WTC11 (cell line): ENCODE measurements around the gene SOAT1. TPM values are rescaled to one million over a fixed set of nuclear protein-coding genes. Genes with fewer than 3 reads are reported as not detected.

Experiments
- ATAC-seq: fragments of 200-7000 bp; cut with Tn5 transposase; 2 replicates; pipeline ENCODE4 v1.10.0; 2021; ENCODE audit warnings: mild to moderate bottlenecking, moderate library complexity
- CTCF ChIA-PET: fragments of 300-600 bp; sonication (Branson Sonifier 250); formaldehyde crosslinking; loops from one replicate; lab custom pipeline; 2021; ENCODE audit warnings: antibody characterized with exemption; lab: Charles Lee
- POLR2A ChIA-PET: fragments of 350-600 bp; sonication (Branson Sonifier 250); formaldehyde crosslinking; loops from one replicate; lab custom pipeline; 2021; ENCODE audit warnings: antibody characterized with exemption; lab: Charles Lee
- DNase-seq: peaks from one replicate; pipeline ENCODE4 v3.0.0; 2021; ENCODE audit warnings: low spot score
- H3K27ac Mint-ChIP-seq: 2 replicates; pipeline ENCODE4 v1.8.0; 2021; ENCODE audit warnings: mixed read lengths
- H3K27me3 Mint-ChIP-seq: 2 replicates; pipeline ENCODE4 v1.8.0; 2021; ENCODE audit warnings: low read depth, mild to moderate bottlenecking, moderate library complexity, mixed read lengths
- H3K36me3 Mint-ChIP-seq: 2 replicates; pipeline ENCODE4 v1.8.0; 2021; ENCODE audit warnings: mixed read lengths
- H3K4me1 Mint-ChIP-seq: 2 replicates; pipeline ENCODE4 v1.8.0; 2022; ENCODE audit warnings: mixed read lengths
- H3K4me3 Mint-ChIP-seq: 2 replicates; pipeline ENCODE4 v1.8.0; 2021; ENCODE audit warnings: mild to moderate bottlenecking, moderate library complexity, mixed read lengths
- H3K9me3 Mint-ChIP-seq: 2 replicates; pipeline ENCODE4 v1.8.0; 2021; ENCODE audit warnings: mixed read lengths
- EMX1 ChIP-seq: fragments of 250-450 bp; sonication (Bioruptor Pico); IDR thresholded peaks from 2 replicates; pipeline ENCODE4 v1.8.0; 2021; ENCODE audit warnings: mild to moderate bottlenecking
- ESRRA ChIP-seq: sonication (generic); formaldehyde crosslinking; IDR thresholded peaks from 2 replicates; pipeline ENCODE4 v1.8.1; 2022; ENCODE audit warnings: mild to moderate bottlenecking, missing genetic modification reagents, borderline replicate concordance
- FOXK1 ChIP-seq: sonication (generic); formaldehyde crosslinking; IDR thresholded peaks from 2 replicates; pipeline ENCODE4 v1.8.0; 2022; ENCODE audit warnings: mild to moderate bottlenecking, moderate library complexity, missing genetic modification reagents
- GABPB1 ChIP-seq: sonication (generic); formaldehyde crosslinking; IDR thresholded peaks from 2 replicates; pipeline ENCODE4 v1.8.1; 2023; ENCODE audit warnings: mild to moderate bottlenecking, missing genetic modification reagents
- GRHL2 ChIP-seq: fragments of 250-450 bp; sonication (Bioruptor Pico); IDR thresholded peaks from 2 replicates; pipeline ENCODE4 v1.8.0; 2022; ENCODE audit warnings: mild to moderate bottlenecking, moderate library complexity; ENCODE audit not compliant: insufficient replicate concordance, severe bottlenecking
- JAZF1 ChIP-seq: fragments of 250-450 bp; sonication (Bioruptor Pico); IDR thresholded peaks from 2 replicates; pipeline ENCODE4 v1.9.0; 2021; ENCODE audit warnings: moderate library complexity, mild to moderate bottlenecking, inconsistent platforms
- MXD4 ChIP-seq: fragments of 250-450 bp; sonication (Bioruptor Pico); IDR thresholded peaks from 2 replicates; pipeline ENCODE4 v1.8.0; 2021; ENCODE audit warnings: mild to moderate bottlenecking, moderate library complexity, borderline replicate concordance
- NR3C1 ChIP-seq: sonication (generic); formaldehyde crosslinking; conservative IDR thresholded peaks from 2 replicates; pipeline ENCODE4 v1.8.1; 2023; ENCODE audit warnings: low read depth, mild to moderate bottlenecking, missing genetic modification reagents
- PRRX2 ChIP-seq: fragments of 250-450 bp; sonication (Bioruptor Pico); IDR thresholded peaks from 2 replicates; pipeline ENCODE4 v1.8.0; 2021; ENCODE audit warnings: mild to moderate bottlenecking
- RELA ChIP-seq: sonication (generic); formaldehyde crosslinking; IDR thresholded peaks from 2 replicates; pipeline ENCODE4 v1.8.1; 2022; ENCODE audit warnings: missing genetic modification reagents, mild to moderate bottlenecking, borderline replicate concordance
- SMAD3 ChIP-seq: sonication (generic); formaldehyde crosslinking; IDR thresholded peaks from 2 replicates; pipeline ENCODE4 v1.8.0; 2022; ENCODE audit warnings: missing genetic modification reagents, mild to moderate bottlenecking, borderline replicate concordance
- ZNF121 ChIP-seq: sonication (generic); formaldehyde crosslinking; IDR thresholded peaks from 2 replicates; pipeline ENCODE4 v1.8.0; 2023; ENCODE audit warnings: missing genetic modification reagents
- ZNF138 ChIP-seq: sonication (generic); formaldehyde crosslinking; conservative IDR thresholded peaks from 2 replicates; pipeline ENCODE4 v1.8.1; 2022; ENCODE audit warnings: mild to moderate bottlenecking, moderate library complexity, missing genetic modification reagents
- ZNF232 ChIP-seq: sonication (generic); formaldehyde crosslinking; IDR thresholded peaks from 2 replicates; pipeline ENCODE4 v1.8.0; 2022; ENCODE audit warnings: mild to moderate bottlenecking, missing genetic modification reagents
- ZNF423 ChIP-seq: fragments of 250-450 bp; sonication (Bioruptor Pico); IDR thresholded peaks from 2 replicates; pipeline ENCODE4 v2.1.2; 2022; ENCODE audit warnings: mild to moderate bottlenecking, moderate library complexity
- total RNA-seq: library from RNA; stranded (reverse); gene quantifications from 3 replicates; pipeline ENCODE4 v1.2.3, GENCODE V29; 2021
- TF ChIP-seq, protein P1 (sequence below): sonication (generic); formaldehyde crosslinking; IDR thresholded peaks from 2 replicates; pipeline ENCODE4 v1.8.1; 2022; ENCODE audit warnings: mild to moderate bottlenecking, moderate library complexity, missing genetic modification reagents
- TF ChIP-seq, protein P2 (sequence below): sonication (generic); formaldehyde crosslinking; IDR thresholded peaks from 2 replicates; pipeline ENCODE4 v1.8.1; 2023; ENCODE audit warnings: mild to moderate bottlenecking, moderate library complexity, missing genetic modification reagents
- TF ChIP-seq, protein P3 (sequence below): sonication (generic); formaldehyde crosslinking; IDR thresholded peaks from 2 replicates; pipeline ENCODE4 v1.8.1; 2022; ENCODE audit warnings: low read depth, mild to moderate bottlenecking, moderate library complexity, missing genetic modification reagents, borderline replicate concordance
- TF ChIP-seq, protein P4 (sequence below): sonication (generic); formaldehyde crosslinking; conservative IDR thresholded peaks from 2 replicates; pipeline ENCODE4 v1.8.1; 2023; ENCODE audit warnings: mild to moderate bottlenecking, low read depth, missing genetic modification reagents, moderate library complexity
- TF ChIP-seq, protein P5 (sequence below): sonication (generic); formaldehyde crosslinking; IDR thresholded peaks from 2 replicates; pipeline ENCODE4 v1.8.1; 2022; ENCODE audit warnings: low read depth, missing genetic modification reagents, borderline replicate concordance
- TF ChIP-seq, protein P6 (sequence below): sonication (generic); formaldehyde crosslinking; IDR thresholded peaks from 2 replicates; pipeline ENCODE4 v1.8.0; 2023; ENCODE audit warnings: missing genetic modification reagents, mild to moderate bottlenecking, borderline replicate concordance

Gene SOAT1
- total RNA-seq, 1 experiment from 2014 or later = 2.3 TPM

DNA sequence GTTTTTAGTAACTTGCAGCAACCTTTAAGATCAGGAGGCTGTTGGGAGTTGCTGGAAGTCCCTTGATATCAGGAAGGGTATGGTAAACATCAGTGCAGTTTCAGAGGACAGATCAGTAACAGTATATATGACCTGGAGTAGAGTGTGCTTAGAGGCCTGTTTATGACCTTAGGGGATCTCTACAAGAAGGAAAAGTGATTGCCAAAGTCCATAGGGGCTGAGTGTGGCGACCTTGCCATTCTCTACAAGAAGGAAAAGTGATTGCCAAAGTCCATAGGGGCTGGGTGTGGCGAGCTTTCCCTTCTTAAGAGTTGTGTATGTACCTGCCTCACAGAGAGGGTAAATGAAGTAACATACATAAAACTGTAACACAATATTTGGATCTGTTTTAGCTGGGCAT, 43.7 kb downstream of the SOAT1 start (continued):
- TF ChIP-seq, protein P1, sequence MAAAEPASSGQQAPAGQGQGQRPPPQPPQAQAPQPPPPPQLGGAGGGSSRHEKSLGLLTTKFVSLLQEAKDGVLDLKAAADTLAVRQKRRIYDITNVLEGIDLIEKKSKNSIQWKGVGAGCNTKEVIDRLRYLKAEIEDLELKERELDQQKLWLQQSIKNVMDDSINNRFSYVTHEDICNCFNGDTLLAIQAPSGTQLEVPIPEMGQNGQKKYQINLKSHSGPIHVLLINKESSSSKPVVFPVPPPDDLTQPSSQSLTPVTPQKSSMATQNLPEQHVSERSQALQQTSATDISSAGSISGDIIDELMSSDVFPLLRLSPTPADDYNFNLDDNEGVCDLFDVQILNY = no peak
- TF ChIP-seq, protein P2, sequence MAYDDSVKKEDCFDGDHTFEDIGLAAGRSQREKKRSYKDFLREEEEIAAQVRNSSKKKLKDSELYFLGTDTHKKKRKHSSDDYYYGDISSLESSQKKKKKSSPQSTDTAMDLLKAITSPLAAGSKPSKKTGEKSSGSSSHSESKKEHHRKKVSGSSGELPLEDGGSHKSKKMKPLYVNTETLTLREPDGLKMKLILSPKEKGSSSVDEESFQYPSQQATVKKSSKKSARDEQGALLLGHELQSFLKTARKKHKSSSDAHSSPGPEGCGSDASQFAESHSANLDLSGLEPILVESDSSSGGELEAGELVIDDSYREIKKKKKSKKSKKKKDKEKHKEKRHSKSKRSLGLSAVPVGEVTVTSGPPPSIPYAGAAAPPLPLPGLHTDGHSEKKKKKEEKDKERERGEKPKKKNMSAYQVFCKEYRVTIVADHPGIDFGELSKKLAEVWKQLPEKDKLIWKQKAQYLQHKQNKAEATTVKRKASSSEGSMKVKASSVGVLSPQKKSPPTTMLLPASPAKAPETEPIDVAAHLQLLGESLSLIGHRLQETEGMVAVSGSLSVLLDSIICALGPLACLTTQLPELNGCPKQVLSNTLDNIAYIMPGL = no peak
- no peak for TF ChIP-seq JAZF1 (CRISPR knock-in tag)
- TF ChIP-seq ZNF138 (CRISPR knock-in tag) = no peak
- no peak for TF ChIP-seq EMX1 (CRISPR knock-in tag)
- TF ChIP-seq ZNF121 (CRISPR knock-in tag) = no peak
- no peak for TF ChIP-seq ZNF423 (CRISPR knock-in tag)

DNA sequence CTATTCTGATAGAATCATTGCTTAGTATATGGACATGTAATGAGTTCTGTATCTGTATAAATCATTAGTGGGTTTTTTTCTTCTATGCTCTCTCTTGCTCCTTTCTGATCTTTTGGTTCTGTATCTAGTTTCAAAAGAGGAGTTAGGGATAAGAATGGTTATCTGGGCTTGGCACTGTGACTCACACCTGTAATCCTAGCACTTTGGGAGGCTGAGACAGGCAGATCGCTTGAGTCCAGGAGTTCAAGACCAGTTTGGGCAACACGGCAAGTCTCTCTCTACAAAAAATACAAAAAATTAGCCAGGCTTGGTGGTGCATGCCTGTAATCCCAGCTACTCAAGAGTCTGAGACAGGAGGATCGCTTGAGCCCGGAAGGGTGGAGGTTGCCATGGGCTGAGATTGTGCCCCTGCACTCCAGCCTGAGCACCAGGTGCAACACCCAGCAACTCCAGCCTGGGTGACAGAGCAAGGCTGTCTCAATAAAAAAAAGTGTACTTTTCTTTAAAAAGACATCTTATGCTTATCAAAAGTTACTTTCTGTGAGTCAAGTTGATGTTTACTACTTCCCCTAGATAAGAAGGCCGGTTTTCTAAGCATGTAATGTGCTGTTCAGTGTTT, 44.5 kb downstream of the SOAT1 start:
- DNase-seq (no peak), ATAC-seq (no peak)
- ChIA-PET POLR2A (no interaction called here), CTCF (no interaction called here)
- Mint-ChIP-seq H3K4me3 (no peak overlapping the region), H3K9me3 (no peaks in the 10 kb centered on the region), H3K27me3 (no peaks in the 10 kb centered on the region), H3K27ac (no peak overlapping the region), H3K4me1 (no peaks in the 10 kb centered on the region), H3K36me3 (no peaks in the 10 kb centered on the region)
- TF ChIP-seq ESRRA (CRISPR knock-in tag) (no peak), MXD4 (CRISPR knock-in tag) (no peak), GABPB1 (no peak), FOXK1 (CRISPR knock-in tag) (no peak), SMAD3 (CRISPR knock-in tag) (no peak), PRRX2 (CRISPR knock-in tag) (no peak)
- TF ChIP-seq, protein P3, sequence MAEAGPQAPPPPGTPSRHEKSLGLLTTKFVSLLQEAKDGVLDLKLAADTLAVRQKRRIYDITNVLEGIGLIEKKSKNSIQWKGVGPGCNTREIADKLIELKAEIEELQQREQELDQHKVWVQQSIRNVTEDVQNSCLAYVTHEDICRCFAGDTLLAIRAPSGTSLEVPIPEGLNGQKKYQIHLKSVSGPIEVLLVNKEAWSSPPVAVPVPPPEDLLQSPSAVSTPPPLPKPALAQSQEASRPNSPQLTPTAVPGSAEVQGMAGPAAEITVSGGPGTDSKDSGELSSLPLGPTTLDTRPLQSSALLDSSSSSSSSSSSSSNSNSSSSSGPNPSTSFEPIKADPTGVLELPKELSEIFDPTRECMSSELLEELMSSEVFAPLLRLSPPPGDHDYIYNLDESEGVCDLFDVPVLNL (CRISPR knock-in tag) = no peak
- TF ChIP-seq, protein P4, sequence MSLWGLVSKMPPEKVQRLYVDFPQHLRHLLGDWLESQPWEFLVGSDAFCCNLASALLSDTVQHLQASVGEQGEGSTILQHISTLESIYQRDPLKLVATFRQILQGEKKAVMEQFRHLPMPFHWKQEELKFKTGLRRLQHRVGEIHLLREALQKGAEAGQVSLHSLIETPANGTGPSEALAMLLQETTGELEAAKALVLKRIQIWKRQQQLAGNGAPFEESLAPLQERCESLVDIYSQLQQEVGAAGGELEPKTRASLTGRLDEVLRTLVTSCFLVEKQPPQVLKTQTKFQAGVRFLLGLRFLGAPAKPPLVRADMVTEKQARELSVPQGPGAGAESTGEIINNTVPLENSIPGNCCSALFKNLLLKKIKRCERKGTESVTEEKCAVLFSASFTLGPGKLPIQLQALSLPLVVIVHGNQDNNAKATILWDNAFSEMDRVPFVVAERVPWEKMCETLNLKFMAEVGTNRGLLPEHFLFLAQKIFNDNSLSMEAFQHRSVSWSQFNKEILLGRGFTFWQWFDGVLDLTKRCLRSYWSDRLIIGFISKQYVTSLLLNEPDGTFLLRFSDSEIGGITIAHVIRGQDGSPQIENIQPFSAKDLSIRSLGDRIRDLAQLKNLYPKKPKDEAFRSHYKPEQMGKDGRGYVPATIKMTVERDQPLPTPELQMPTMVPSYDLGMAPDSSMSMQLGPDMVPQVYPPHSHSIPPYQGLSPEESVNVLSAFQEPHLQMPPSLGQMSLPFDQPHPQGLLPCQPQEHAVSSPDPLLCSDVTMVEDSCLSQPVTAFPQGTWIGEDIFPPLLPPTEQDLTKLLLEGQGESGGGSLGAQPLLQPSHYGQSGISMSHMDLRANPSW (CRISPR knock-in tag) = no peak
- TF ChIP-seq, protein P5, sequence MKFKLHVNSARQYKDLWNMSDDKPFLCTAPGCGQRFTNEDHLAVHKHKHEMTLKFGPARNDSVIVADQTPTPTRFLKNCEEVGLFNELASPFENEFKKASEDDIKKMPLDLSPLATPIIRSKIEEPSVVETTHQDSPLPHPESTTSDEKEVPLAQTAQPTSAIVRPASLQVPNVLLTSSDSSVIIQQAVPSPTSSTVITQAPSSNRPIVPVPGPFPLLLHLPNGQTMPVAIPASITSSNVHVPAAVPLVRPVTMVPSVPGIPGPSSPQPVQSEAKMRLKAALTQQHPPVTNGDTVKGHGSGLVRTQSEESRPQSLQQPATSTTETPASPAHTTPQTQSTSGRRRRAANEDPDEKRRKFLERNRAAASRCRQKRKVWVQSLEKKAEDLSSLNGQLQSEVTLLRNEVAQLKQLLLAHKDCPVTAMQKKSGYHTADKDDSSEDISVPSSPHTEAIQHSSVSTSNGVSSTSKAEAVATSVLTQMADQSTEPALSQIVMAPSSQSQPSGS (CRISPR knock-in tag) = no peak

DNA sequence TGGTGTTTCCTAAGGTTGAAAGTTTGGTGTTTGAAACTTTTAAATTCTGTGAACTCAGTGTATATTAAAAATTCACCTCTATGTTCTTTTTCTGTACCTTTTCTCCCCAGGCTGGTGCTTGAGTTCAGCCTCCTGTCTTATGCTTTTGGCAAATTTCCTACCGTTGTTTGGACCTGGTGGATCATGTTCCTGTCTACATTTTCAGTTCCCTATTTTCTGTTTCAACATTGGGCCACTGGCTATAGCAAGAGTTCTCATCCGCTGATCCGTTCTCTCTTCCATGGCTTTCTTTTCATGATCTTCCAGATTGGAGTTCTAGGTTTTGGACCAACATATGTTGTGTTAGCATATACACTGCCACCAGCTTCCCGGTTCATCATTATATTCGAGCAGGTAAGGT, 47.3 kb downstream of the SOAT1 start:
- Mint-ChIP-seq H3K9me3 (no peaks in the 10 kb centered on the region), H3K27ac (no peak overlapping the region), H3K36me3 (no peaks in the 10 kb centered on the region), H3K27me3 (no peaks in the 10 kb centered on the region), H3K4me3 (no peak overlapping the region), H3K4me1 (no peaks in the 10 kb centered on the region)
- CTCF ChIA-PET = no interaction called here
- POLR2A ChIA-PET = no interaction called here
- DNase-seq = no peak
- no peak for ATAC-seq
- TF ChIP-seq, protein P6, sequence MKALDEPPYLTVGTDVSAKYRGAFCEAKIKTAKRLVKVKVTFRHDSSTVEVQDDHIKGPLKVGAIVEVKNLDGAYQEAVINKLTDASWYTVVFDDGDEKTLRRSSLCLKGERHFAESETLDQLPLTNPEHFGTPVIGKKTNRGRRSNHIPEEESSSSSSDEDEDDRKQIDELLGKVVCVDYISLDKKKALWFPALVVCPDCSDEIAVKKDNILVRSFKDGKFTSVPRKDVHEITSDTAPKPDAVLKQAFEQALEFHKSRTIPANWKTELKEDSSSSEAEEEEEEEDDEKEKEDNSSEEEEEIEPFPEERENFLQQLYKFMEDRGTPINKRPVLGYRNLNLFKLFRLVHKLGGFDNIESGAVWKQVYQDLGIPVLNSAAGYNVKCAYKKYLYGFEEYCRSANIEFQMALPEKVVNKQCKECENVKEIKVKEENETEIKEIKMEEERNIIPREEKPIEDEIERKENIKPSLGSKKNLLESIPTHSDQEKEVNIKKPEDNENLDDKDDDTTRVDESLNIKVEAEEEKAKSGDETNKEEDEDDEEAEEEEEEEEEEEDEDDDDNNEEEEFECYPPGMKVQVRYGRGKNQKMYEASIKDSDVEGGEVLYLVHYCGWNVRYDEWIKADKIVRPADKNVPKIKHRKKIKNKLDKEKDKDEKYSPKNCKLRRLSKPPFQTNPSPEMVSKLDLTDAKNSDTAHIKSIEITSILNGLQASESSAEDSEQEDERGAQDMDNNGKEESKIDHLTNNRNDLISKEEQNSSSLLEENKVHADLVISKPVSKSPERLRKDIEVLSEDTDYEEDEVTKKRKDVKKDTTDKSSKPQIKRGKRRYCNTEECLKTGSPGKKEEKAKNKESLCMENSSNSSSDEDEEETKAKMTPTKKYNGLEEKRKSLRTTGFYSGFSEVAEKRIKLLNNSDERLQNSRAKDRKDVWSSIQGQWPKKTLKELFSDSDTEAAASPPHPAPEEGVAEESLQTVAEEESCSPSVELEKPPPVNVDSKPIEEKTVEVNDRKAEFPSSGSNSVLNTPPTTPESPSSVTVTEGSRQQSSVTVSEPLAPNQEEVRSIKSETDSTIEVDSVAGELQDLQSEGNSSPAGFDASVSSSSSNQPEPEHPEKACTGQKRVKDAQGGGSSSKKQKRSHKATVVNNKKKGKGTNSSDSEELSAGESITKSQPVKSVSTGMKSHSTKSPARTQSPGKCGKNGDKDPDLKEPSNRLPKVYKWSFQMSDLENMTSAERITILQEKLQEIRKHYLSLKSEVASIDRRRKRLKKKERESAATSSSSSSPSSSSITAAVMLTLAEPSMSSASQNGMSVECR (CRISPR knock-in tag) = no peak
- TF ChIP-seq GRHL2 (CRISPR knock-in tag) (no peak), ZNF138 (CRISPR knock-in tag) (no peak), NR3C1 (CRISPR knock-in tag) (no peak), RELA (CRISPR knock-in tag) (no peak), ZNF232 (CRISPR knock-in tag) (no peak)
